Dendritic cell treated with granulocyte-macrophage colony-stimulating factor and Interleukin-4, amounts not matched to agents 40 ng/mL and 50 ng/mL, for 4 days (primary cell): ENCODE data around the gene AGPAT3.

Source experiments
- H3K27ac Mint-ChIP-seq: one replicate; pipeline ENCODE4 v1.8.0; 2022; ENCODE audit warnings: mild to moderate bottlenecking, mixed read lengths
- H3K27me3 Mint-ChIP-seq: one replicate; pipeline ENCODE4 v1.8.0; 2022; ENCODE audit warnings: mild to moderate bottlenecking, mixed read lengths
- H3K36me3 Mint-ChIP-seq: one replicate; pipeline ENCODE4 v1.8.0; 2022; ENCODE audit warnings: low read depth, mixed read lengths
- H3K4me1 Mint-ChIP-seq: one replicate; pipeline ENCODE4 v1.8.0; 2022; ENCODE audit warnings: low read depth, mixed read lengths
- H3K4me3 Mint-ChIP-seq: one replicate; pipeline ENCODE4 v1.8.0; 2022; ENCODE audit warnings: mild to moderate bottlenecking, moderate library complexity, mixed read lengths
- H3K9me3 Mint-ChIP-seq: one replicate; pipeline ENCODE4 v1.8.0; 2022; ENCODE audit warnings: mixed read lengths
- intact Hi-C: fragments of 100-400 bp; cut with micrococcal nuclease; formaldehyde crosslinking; loops from one replicate; pipeline ENCODE4 v1.15.0; 2022

The AGPAT3 gene

GRCh38 chr21:43876605-43877004, 11.6 kb downstream of the AGPAT3 start:
- intact Hi-C loops, result loop anchor here (10.0 kb wide), 1 partner anchor 58 kb away; no protein-coding TSS in a partner anchor
- Mint-ChIP-seq H3K27me3 (no peaks in the 10 kb centered on the region), H3K4me3 (no peak overlapping the region), H3K27ac (no peak overlapping the region), H3K9me3 (no peaks in the 10 kb centered on the region), H3K36me3 (peaks cover 87% of the 10 kb centered on the region), H3K4me1 (peaks cover 60% of the 10 kb centered on the region)

GRCh38 chr21:43877936-43878575, 13.0 kb downstream of the AGPAT3 start:
- Mint-ChIP-seq H3K9me3 (no peaks in the 10 kb centered on the region), H3K4me3 (no peak overlapping the region), H3K4me1 (peaks cover 56% of the 10 kb centered on the region), H3K27me3 (no peaks in the 10 kb centered on the region), H3K27ac (no peak overlapping the region), H3K36me3 (peaks cover 88% of the 10 kb centered on the region)
- intact Hi-C loops, result loop anchor here (10.0 kb wide), 1 partner anchor 57 kb away; no protein-coding TSS in a partner anchor

GRCh38 chr21:43879348-43880110, 14.5 kb downstream of the AGPAT3 start:
- no peaks in the 10 kb centered on the region for H3K9me3 Mint-ChIP-seq
- H3K27me3 Mint-ChIP-seq, result no peaks in the 10 kb centered on the region
- H3K4me1 Mint-ChIP-seq, result peaks cover 59% of the 10 kb centered on the region
- peaks cover 84% of the 10 kb centered on the region for H3K36me3 Mint-ChIP-seq
- no peak overlapping the region for H3K4me3 Mint-ChIP-seq
- no peak overlapping the region for H3K27ac Mint-ChIP-seq
- intact Hi-C loops, result loop anchor here (10.0 kb wide), 1 partner anchor 55 kb away; no protein-coding TSS in a partner anchor

GRCh38 chr21:43880111-43880985, 15.3 kb downstream of the AGPAT3 start:
- peaks cover 61% of the 10 kb centered on the region for H3K4me1 Mint-ChIP-seq
- peaks cover 82% of the 10 kb centered on the region for H3K36me3 Mint-ChIP-seq
- H3K4me3 Mint-ChIP-seq, result no peak overlapping the region
- intact Hi-C loops, result no loop called here
- H3K27me3 Mint-ChIP-seq, result no peaks in the 10 kb centered on the region
- H3K27ac Mint-ChIP-seq, result no peak overlapping the region
- H3K9me3 Mint-ChIP-seq, result no peaks in the 10 kb centered on the region

GRCh38 chr21:43881283-43881682, 16.3 kb downstream of the AGPAT3 start:
- intact Hi-C loops, result no loop called here
- Mint-ChIP-seq H3K4me3 (no peak overlapping the region), H3K9me3 (no peaks in the 10 kb centered on the region), H3K27me3 (no peaks in the 10 kb centered on the region), H3K4me1 (peaks cover 60% of the 10 kb centered on the region), H3K27ac (no peak overlapping the region), H3K36me3 (peaks cover 80% of the 10 kb centered on the region)

GRCh38 chr21:43881935-43882334, 16.9 kb downstream of the AGPAT3 start:
- intact Hi-C loops, result no loop called here
- H3K9me3 Mint-ChIP-seq, result no peaks in the 10 kb centered on the region
- no peak overlapping the region for H3K4me3 Mint-ChIP-seq
- peaks cover 62% of the 10 kb centered on the region for H3K4me1 Mint-ChIP-seq
- peaks cover 80% of the 10 kb centered on the region for H3K36me3 Mint-ChIP-seq
- H3K27ac Mint-ChIP-seq, result no peak overlapping the region
- no peaks in the 10 kb centered on the region for H3K27me3 Mint-ChIP-seq

- intact Hi-C loops, result no loop called here
- Mint-ChIP-seq H3K4me3 (no peak overlapping the region), H3K27me3 (no peaks in the 10 kb centered on the region), H3K4me1 (peaks cover 62% of the 10 kb centered on the region), H3K27ac (no peak overlapping the region), H3K9me3 (no peaks in the 10 kb centered on the region), H3K36me3 (peaks cover 81% of the 10 kb centered on the region)
Observed at GRCh38 chr21:43882952-43883545, 18.0 kb downstream of the AGPAT3 start.

- Mint-ChIP-seq H3K9me3 (no peaks in the 10 kb centered on the region), H3K36me3 (peaks cover 77% of the 10 kb centered on the region), H3K4me3 (peak overlapping the region; percentile 47), H3K4me1 (peaks cover 61% of the 10 kb centered on the region), H3K27me3 (no peaks in the 10 kb centered on the region), H3K27ac (peak overlapping the region; percentile 11)
- intact Hi-C loops, result no loop called here
Observed at GRCh38 chr21:43884012-43884860, 19.2 kb downstream of the AGPAT3 start.

GRCh38 chr21:43884861-43885417, 19.9 kb downstream of the AGPAT3 start:
- H3K27me3 Mint-ChIP-seq, result no peaks in the 10 kb centered on the region
- H3K27ac Mint-ChIP-seq, result peak overlapping the region; percentile 11
- intact Hi-C loops, result no loop called here
- no peak overlapping the region for H3K4me3 Mint-ChIP-seq
- H3K9me3 Mint-ChIP-seq, result no peaks in the 10 kb centered on the region
- H3K4me1 Mint-ChIP-seq, result peaks cover 54% of the 10 kb centered on the region
- H3K36me3 Mint-ChIP-seq, result peaks cover 77% of the 10 kb centered on the region

- H3K27me3 Mint-ChIP-seq, result no peaks in the 10 kb centered on the region
- peaks cover 47% of the 10 kb centered on the region for H3K4me1 Mint-ChIP-seq
- peaks cover 77% of the 10 kb centered on the region for H3K36me3 Mint-ChIP-seq
- no peak overlapping the region for H3K4me3 Mint-ChIP-seq
- no peak overlapping the region for H3K27ac Mint-ChIP-seq
- no peaks in the 10 kb centered on the region for H3K9me3 Mint-ChIP-seq
- intact Hi-C loops, result no loop called here
Observed at GRCh38 chr21:43885721-43886120, 20.7 kb downstream of the AGPAT3 start.

- no peaks in the 10 kb centered on the region for H3K27me3 Mint-ChIP-seq
- H3K9me3 Mint-ChIP-seq, result no peaks in the 10 kb centered on the region
- peaks cover 47% of the 10 kb centered on the region for H3K4me1 Mint-ChIP-seq
- no peak overlapping the region for H3K4me3 Mint-ChIP-seq
- intact Hi-C loops, result no loop called here
- no peak overlapping the region for H3K27ac Mint-ChIP-seq
- peaks cover 83% of the 10 kb centered on the region for H3K36me3 Mint-ChIP-seq
Observed at GRCh38 chr21:43886565-43886964, 21.5 kb downstream of the AGPAT3 start.

GRCh38 chr21:43889069-43889468, 24.0 kb downstream of the AGPAT3 start:
- intact Hi-C loops, result no loop called here
- H3K9me3 Mint-ChIP-seq, result no peaks in the 10 kb centered on the region
- H3K36me3 Mint-ChIP-seq, result peaks cover 84% of the 10 kb centered on the region
- no peak overlapping the region for H3K4me3 Mint-ChIP-seq
- peaks cover 43% of the 10 kb centered on the region for H3K4me1 Mint-ChIP-seq
- H3K27me3 Mint-ChIP-seq, result no peaks in the 10 kb centered on the region
- no peak overlapping the region for H3K27ac Mint-ChIP-seq

GRCh38 chr21:43890042-43890441, 25.0 kb downstream of the AGPAT3 start:
- Mint-ChIP-seq H3K4me1 (peaks cover 41% of the 10 kb centered on the region), H3K4me3 (no peak overlapping the region), H3K36me3 (peaks cover 81% of the 10 kb centered on the region), H3K27me3 (no peaks in the 10 kb centered on the region), H3K27ac (no peak overlapping the region), H3K9me3 (no peaks in the 10 kb centered on the region)
- intact Hi-C loops, result no loop called here
